OCI-LY1 (cell line): ENCODE results near the gene GRPEL2.

Experiments
- H2AFZ ChIP-seq: fragments of 200-600 bp; sonication (generic), shearing (Covaris generic); 2 replicates; pipeline ENCODE4 v1.6.0; 2014; ENCODE audit warnings: antibody characterized with exemption, mild to moderate bottlenecking, low read length
- H3F3A ChIP-seq: fragments of 200-600 bp; sonication (generic), shearing (Covaris generic); 2 replicates; pipeline ENCODE4 v1.6.0; 2014; ENCODE audit warnings: mild to moderate bottlenecking, antibody characterized with exemption, low read length, moderate library complexity; ENCODE audit not compliant: insufficient read depth
- H3K27ac ChIP-seq: fragments of 200-600 bp; sonication (generic); 2 replicates; pipeline ENCODE4 v1.5.1; 2014; ENCODE audit warnings: low read length, mixed run types, mild to moderate bottlenecking, low read depth; ENCODE audit not compliant: poor library complexity, severe bottlenecking
- H3K27me3 ChIP-seq: fragments of 200-600 bp; sonication (generic); 2 replicates; pipeline ENCODE4 v1.6.0; 2014; ENCODE audit warnings: antibody characterized with exemption, mild to moderate bottlenecking, low read length, moderate library complexity; ENCODE audit not compliant: insufficient read depth
- H3K36me3 ChIP-seq: fragments of 200-600 bp; sonication (generic); 2 replicates; pipeline ENCODE4 v1.6.1; 2014; ENCODE audit warnings: mild to moderate bottlenecking, antibody characterized with exemption, low read length, moderate library complexity, mixed read lengths; ENCODE audit not compliant: insufficient read depth
- H3K4me1 ChIP-seq: fragments of 200-600 bp; sonication (generic); 2 replicates; pipeline ENCODE4 v1.5.1; 2014; ENCODE audit warnings: mild to moderate bottlenecking, low read length, moderate library complexity; ENCODE audit not compliant: insufficient read depth, severe bottlenecking
- H3K4me2 ChIP-seq: fragments of 200-600 bp; sonication (generic), shearing (Covaris generic); 2 replicates; pipeline ENCODE4 v1.6.1; 2014; ENCODE audit warnings: low read length
- H3K4me3 ChIP-seq: fragments of 200-600 bp; sonication (generic); 2 replicates; pipeline ENCODE4 v1.5.1; 2014; ENCODE audit warnings: low read length, low read depth, mild to moderate bottlenecking, mixed read lengths; ENCODE audit not compliant: poor library complexity, severe bottlenecking
- H3K79me2 ChIP-seq: fragments of 200-600 bp; shearing (Covaris generic); 2 replicates; pipeline ENCODE4 v1.6.1; 2016; ENCODE audit warnings: mixed run types, low read length, mixed read lengths; ENCODE audit not compliant: insufficient read depth
- H3K9ac ChIP-seq: fragments of 200-600 bp; sonication (generic), shearing (Covaris generic); 2 replicates; pipeline ENCODE4 v1.6.1; 2014; ENCODE audit warnings: mild to moderate bottlenecking, low read length, mixed read lengths
- H3K9me2 ChIP-seq: fragments of 200-600 bp; sonication (generic), shearing (Covaris generic); 2 replicates; pipeline ENCODE4 v1.6.1; 2014; ENCODE audit warnings: low read depth, mild to moderate bottlenecking, low read length, mixed read lengths
- H3K9me3 ChIP-seq: fragments of 200-600 bp; shearing (Covaris generic); 2 replicates; pipeline ENCODE4 v1.6.1; 2014; ENCODE audit warnings: low read length, mixed read lengths
- H4K20me1 ChIP-seq: fragments of 200-600 bp; sonication (generic), shearing (Covaris generic); 2 replicates; pipeline ENCODE4 v1.6.0; 2016; ENCODE audit warnings: mild to moderate bottlenecking, low read length; ENCODE audit not compliant: insufficient read depth
- EZH2 ChIP-seq: fragments of 200-600 bp; sonication (generic), shearing (Covaris generic); IDR thresholded peaks from 2 replicates; pipeline ENCODE4 v1.8.0; 2017; ENCODE audit warnings: borderline replicate concordance, mixed run types, mild to moderate bottlenecking, antibody characterized with exemption, low read length, moderate library complexity, mixed read lengths
- TF ChIP-seq, protein P1 (sequence below): fragments of 200-600 bp; sonication (generic), shearing (Covaris generic); IDR thresholded peaks from 2 replicates; pipeline ENCODE4 v1.5.1; 2017; ENCODE audit warnings: mild to moderate bottlenecking, antibody characterized with exemption, low read length, moderate library complexity, mixed read lengths

The GRPEL2 gene

GRCh38 chr5:149375434-149375833 lies 30.1 kb downstream of the GRPEL2 start:
- no peak overlapping the region for H2AFZ ChIP-seq
- no peak overlapping the region for H3K4me2 ChIP-seq
- no peaks in the 10 kb centered on the region for H3K9me3 ChIP-seq
- no peaks in the 10 kb centered on the region for H3K9me2 ChIP-seq
- no peaks in the 10 kb centered on the region for H4K20me1 ChIP-seq
- H3K36me3 ChIP-seq, result no peaks in the 10 kb centered on the region
- no peak overlapping the region for H3K27ac ChIP-seq
- H3K4me3 ChIP-seq, result no peak overlapping the region
- no peaks in the 10 kb centered on the region for H3K79me2 ChIP-seq
- H3K4me1 ChIP-seq, result peaks cover 1% of the 10 kb centered on the region
- H3K9ac ChIP-seq, result no peak overlapping the region
- TF ChIP-seq, protein P1, sequence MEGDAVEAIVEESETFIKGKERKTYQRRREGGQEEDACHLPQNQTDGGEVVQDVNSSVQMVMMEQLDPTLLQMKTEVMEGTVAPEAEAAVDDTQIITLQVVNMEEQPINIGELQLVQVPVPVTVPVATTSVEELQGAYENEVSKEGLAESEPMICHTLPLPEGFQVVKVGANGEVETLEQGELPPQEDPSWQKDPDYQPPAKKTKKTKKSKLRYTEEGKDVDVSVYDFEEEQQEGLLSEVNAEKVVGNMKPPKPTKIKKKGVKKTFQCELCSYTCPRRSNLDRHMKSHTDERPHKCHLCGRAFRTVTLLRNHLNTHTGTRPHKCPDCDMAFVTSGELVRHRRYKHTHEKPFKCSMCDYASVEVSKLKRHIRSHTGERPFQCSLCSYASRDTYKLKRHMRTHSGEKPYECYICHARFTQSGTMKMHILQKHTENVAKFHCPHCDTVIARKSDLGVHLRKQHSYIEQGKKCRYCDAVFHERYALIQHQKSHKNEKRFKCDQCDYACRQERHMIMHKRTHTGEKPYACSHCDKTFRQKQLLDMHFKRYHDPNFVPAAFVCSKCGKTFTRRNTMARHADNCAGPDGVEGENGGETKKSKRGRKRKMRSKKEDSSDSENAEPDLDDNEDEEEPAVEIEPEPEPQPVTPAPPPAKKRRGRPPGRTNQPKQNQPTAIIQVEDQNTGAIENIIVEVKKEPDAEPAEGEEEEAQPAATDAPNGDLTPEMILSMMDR, result no peak
- TF ChIP-seq EZH2, result no peak
- H3F3A ChIP-seq, result no peaks in the 10 kb centered on the region
- no peaks in the 10 kb centered on the region for H3K27me3 ChIP-seq

GRCh38 chr5:149376104-149376503 lies 30.8 kb downstream of the GRPEL2 start:
- peaks cover 8% of the 10 kb centered on the region for H3K4me1 ChIP-seq
- no peaks in the 10 kb centered on the region for H3K9me2 ChIP-seq
- H2AFZ ChIP-seq, result no peak overlapping the region
- no peak overlapping the region for H3K9ac ChIP-seq
- H3K9me3 ChIP-seq, result no peaks in the 10 kb centered on the region
- H3K27ac ChIP-seq, result no peak overlapping the region
- no peak for TF ChIP-seq EZH2
- TF ChIP-seq, protein P1, result no peak
- H3K27me3 ChIP-seq, result no peaks in the 10 kb centered on the region
- H3F3A ChIP-seq, result no peaks in the 10 kb centered on the region
- H4K20me1 ChIP-seq, result no peaks in the 10 kb centered on the region
- H3K79me2 ChIP-seq, result no peaks in the 10 kb centered on the region
- H3K36me3 ChIP-seq, result no peaks in the 10 kb centered on the region
- H3K4me3 ChIP-seq, result no peak overlapping the region
- no peak overlapping the region for H3K4me2 ChIP-seq

GRCh38 chr5:149376711-149377447 lies 31.6 kb downstream of the GRPEL2 start:
- no peak overlapping the region for H3K9ac ChIP-seq
- TF ChIP-seq, protein P1, result no peak
- no peak for TF ChIP-seq EZH2
- no peaks in the 10 kb centered on the region for H3K9me2 ChIP-seq
- H3K4me3 ChIP-seq, result no peak overlapping the region
- no peak overlapping the region for H3K4me2 ChIP-seq
- peaks cover 12% of the 10 kb centered on the region for H3K4me1 ChIP-seq
- no peaks in the 10 kb centered on the region for H3K79me2 ChIP-seq
- no peak overlapping the region for H3K27ac ChIP-seq
- H2AFZ ChIP-seq, result no peak overlapping the region
- no peaks in the 10 kb centered on the region for H3K27me3 ChIP-seq
- no peaks in the 10 kb centered on the region for H3K36me3 ChIP-seq
- H3K9me3 ChIP-seq, result no peaks in the 10 kb centered on the region
- H3F3A ChIP-seq, result no peaks in the 10 kb centered on the region
- no peaks in the 10 kb centered on the region for H4K20me1 ChIP-seq
